Epithelial cell of proximal tubule (primary cell): ENCODE measurements around the gene MYO18A. TPM values are rescaled to one million over a fixed set of nuclear protein-coding genes. Genes with fewer than 3 reads are reported as not detected.

ENCODE experiments used
- DNase-seq: peaks from one replicate; pipeline ENCODE4 v3.0.0-alpha.2; 2011; ENCODE audit warnings: low read depth
- H3K4me3 ChIP-seq: 2 replicates; pipeline ENCODE4 v1.5.1; 2011; ENCODE audit warnings: low read depth, mild to moderate bottlenecking, low read length
- total RNA-seq: library from RNA; depleted of rRNA; stranded (reverse); fragments of >200 nt; gene quantifications from 2 replicates; pipeline ENCODE4 v1.2.3, GENCODE V29; 2015
- TF ChIP-seq, protein P1 (sequence below): conservative IDR thresholded peaks from 2 replicates; pipeline ENCODE4 v1.5.1; 2012; ENCODE audit warnings: low read depth, mild to moderate bottlenecking, low read length

Gene MYO18A
- total RNA-seq, 1 donor from 2014 or later = 34.2 TPM

DNA sequence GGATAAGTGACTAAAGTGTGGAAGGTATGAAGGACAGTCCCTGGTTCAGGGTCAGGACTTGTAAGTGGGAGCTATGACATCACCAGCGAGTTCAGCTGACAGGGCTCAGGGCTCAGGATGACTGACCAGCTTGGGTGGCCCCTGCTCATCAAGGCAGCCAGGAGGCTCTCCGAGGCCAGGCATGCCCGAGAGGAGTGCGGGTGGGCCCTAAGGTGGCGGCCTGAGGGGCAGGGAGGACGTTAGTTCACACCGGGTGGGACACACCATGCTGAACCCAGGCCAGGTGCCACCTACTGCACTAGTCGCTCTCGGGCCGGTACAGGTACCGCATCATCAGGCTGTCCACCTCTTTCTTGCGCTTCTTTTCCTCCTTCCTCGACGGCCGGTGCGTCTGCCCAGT lies 100.8 kb downstream of the MYO18A start:
- H3K4me3 ChIP-seq = no peak overlapping the region
- DNase-seq = no peak
- TF ChIP-seq, protein P1, sequence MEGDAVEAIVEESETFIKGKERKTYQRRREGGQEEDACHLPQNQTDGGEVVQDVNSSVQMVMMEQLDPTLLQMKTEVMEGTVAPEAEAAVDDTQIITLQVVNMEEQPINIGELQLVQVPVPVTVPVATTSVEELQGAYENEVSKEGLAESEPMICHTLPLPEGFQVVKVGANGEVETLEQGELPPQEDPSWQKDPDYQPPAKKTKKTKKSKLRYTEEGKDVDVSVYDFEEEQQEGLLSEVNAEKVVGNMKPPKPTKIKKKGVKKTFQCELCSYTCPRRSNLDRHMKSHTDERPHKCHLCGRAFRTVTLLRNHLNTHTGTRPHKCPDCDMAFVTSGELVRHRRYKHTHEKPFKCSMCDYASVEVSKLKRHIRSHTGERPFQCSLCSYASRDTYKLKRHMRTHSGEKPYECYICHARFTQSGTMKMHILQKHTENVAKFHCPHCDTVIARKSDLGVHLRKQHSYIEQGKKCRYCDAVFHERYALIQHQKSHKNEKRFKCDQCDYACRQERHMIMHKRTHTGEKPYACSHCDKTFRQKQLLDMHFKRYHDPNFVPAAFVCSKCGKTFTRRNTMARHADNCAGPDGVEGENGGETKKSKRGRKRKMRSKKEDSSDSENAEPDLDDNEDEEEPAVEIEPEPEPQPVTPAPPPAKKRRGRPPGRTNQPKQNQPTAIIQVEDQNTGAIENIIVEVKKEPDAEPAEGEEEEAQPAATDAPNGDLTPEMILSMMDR = no peak

DNA sequence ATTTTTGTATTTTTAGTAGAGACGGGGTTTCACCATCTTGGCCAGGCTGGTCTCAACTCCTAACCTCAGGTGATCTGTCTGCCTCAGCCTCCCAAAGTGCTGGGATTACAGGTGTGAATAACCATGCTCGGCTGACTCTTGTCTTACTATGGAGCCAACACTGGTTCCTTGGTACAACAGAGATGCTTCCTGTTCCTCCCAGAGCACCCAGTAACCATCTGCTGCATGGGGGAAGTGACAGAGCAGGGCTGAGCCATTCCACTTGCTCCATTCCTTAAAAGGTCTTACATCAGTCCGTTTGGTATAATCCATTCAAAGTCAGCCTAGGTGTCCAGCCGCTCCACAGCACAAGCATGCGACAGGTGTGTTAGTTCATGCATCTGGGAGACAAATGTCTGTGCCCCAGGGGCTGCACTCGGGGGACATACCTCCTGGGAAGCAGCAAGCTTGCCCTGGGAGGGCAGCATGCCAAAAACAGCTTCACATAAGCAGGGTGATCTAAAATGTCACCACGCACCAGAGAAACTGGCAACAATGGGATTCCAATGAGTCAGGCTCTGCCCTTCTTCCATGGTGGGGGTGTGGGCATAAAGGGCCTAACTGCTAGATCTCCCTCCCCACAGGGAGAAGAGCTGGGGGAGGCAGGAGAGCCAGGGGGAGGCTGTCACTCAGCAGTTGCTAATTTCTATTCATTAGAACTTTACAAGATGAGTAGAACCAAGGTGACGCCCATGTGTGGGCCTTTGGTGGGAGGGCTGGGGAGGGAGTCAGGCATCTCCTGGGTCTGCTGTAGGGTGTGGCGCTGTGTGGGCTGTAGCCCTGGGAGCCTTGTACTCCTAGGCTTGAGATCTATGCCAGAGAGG lies 101.8 kb downstream of the MYO18A start:
- peak; percentile 59 for DNase-seq
- H3K4me3 ChIP-seq = no peak overlapping the region
- TF ChIP-seq, protein P1 = no peak

DNA sequence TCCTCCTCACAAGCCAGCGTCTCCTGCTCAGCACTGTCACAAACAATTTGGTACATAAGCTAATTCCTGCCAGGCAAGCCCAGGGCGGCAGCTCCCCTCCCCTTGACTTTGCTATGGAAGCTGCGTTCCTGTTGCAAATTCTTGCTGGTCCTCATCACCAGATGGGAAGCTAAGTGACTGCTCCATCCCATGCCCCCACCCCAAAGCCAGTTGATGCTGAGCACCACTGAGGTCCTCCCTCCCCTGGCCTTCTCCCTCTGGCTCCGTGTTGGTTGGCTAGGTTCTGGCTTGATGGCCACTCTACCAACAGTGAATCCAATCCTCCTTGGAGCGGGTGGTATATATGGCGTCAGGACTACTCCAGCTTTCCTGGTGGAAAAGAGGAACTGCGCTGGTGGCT lies 102.9 kb downstream of the MYO18A start:
- no peak overlapping the region for H3K4me3 ChIP-seq
- TF ChIP-seq, protein P1 = no peak
- no peak for DNase-seq

DNA sequence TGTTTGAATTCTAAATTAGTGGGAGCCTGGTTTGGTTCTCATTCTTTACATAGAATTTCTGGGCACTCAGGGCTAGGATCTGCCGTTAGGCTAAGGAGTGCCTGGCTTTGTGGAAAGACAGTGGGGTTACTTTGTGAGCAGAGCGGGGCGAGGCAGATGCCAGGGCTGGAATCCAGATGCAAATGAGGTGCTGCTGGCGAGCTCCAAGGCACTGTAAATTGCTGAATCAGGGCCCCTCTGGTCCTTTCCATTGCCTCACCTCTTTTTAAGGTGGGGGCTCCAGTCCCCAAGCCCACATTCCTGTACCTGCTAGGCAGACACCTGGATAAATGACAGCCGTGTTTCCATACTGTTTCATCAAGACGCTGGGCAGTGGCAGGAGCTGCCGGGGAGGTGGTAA lies 103.5 kb downstream of the MYO18A start:
- no peak overlapping the region for H3K4me3 ChIP-seq
- no peak for DNase-seq
- TF ChIP-seq, protein P1 = no peak

DNA sequence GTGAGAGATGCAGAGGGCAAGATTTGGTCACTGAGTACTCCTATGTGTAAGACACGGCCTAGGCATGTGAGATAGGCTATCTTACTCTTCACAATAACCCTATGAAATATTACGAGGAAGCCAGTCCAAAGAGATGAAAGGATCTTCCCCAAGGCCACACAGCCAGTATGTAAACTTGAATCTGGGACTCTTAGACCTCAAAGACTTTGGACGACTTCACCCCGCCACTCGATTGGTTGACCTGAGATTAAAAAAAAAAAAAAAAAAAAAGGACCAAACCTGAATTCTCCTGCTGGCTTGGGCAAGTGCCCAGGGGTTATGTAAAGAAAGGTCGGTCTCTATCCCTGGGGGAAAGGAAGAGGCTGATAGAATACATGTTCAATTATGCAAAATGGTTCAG lies 104.1 kb downstream of the MYO18A start:
- no peak overlapping the region for H3K4me3 ChIP-seq
- TF ChIP-seq, protein P1 = no peak
- no peak for DNase-seq

DNA sequence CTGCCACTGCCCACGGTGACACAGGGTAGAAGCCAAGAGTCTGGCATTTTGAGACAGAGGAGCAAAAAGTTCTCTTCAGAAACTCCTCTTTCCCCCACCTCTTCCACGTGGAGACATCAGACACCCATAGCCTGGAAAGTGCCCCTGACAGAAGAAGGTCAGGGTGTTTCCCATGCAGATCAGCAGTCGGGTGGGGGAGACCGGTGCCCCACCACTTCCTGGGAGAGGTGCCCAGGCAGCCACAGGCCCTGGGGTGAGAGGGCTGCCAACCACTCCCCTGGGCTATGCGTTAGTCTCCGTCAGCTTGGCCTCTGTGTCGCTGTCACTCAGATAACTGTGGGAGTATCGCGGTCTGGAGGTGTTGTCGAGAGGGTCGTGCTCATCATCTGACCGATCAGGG lies 105.7 kb downstream of the MYO18A start:
- TF ChIP-seq, protein P1 = no peak
- no peak overlapping the region for H3K4me3 ChIP-seq
- DNase-seq = no peak

DNA sequence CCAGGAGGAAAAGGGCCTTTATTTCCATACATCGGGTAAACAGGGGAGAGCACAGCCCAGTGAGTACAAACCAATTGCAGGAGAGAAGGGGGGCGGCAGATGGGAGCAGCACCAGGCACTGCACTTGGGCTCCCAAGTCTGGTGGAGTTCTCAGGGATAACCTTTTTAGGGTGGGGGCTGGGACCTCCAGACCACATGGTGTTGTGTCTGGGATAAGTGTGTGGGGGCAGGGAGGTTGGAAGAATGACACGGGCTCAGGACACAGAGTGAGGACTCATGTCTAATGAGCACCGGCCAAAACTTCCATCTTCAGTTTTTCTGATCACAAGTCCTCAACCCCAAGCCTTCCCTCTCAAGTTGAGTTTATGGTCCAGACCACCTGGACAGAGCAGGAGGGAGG lies 106.7 kb downstream of the MYO18A start:
- DNase-seq = no peak
- H3K4me3 ChIP-seq = no peak overlapping the region
- TF ChIP-seq, protein P1 = no peak
